Uterus (tissue), 4 donors: ENCODE results near the gene DYNC1LI2. TPM values are rescaled to one million over a fixed set of nuclear protein-coding genes. Genes with fewer than 3 reads are reported as not detected.

Experiments used
- DNase-seq, 2 donors: peaks; one replicate each; pipeline ENCODE4 v3.0.0-alpha.2; 2019 to 2020
- H3K27ac ChIP-seq, 2 donors: fragments of 200-600 bp; sonication (generic); 1 replicate in 1 of 2; 2 replicates in 1 of 2; pipeline ENCODE4 v1.5.1; 2016 to 2018
- H3K27me3 ChIP-seq, 2 donors: fragments of 200-600 bp; sonication (generic); one replicate each; pipeline ENCODE4 v1.5.1; 2018 to 2019; ENCODE audit warnings: control low read depth in 1 of 2
- H3K36me3 ChIP-seq, 2 donors: fragments of 200-600 bp; sonication (generic); one replicate each; pipeline ENCODE4 v1.5.1; 2019; ENCODE audit warnings: control low read depth in 1 of 2
- H3K4me1 ChIP-seq, 2 donors: fragments of 200-600 bp; sonication (generic); one replicate each; pipeline ENCODE4 v1.5.1; 2018 to 2019; ENCODE audit warnings: control low read depth in 1 of 2
- H3K4me3 ChIP-seq, 2 donors: fragments of 200-600 bp; sonication (generic); 1 replicate in 1 of 2; 2 replicates in 1 of 2; pipeline ENCODE4 v1.5.1; 2018 to 2019; ENCODE audit warnings: mild to moderate bottlenecking in 1 of 2
- H3K9me3 ChIP-seq, 2 donors: fragments of 200-600 bp; sonication (generic); one replicate each; pipeline ENCODE4 v1.5.1; 2019; ENCODE audit warnings: control low read depth in 1 of 2
- CTCF ChIP-seq, 4 experiments: fragments of 200-600 bp in 2 of 4; fragments of 450-650 bp in 2 of 4; sonication (generic) in 2 of 4; IDR thresholded peaks; one replicate each; pipeline ENCODE4 v1.5.1; 2016 to 2019; ENCODE audit warnings: antibody characterized with exemption in 4 of 4, mild to moderate bottlenecking in 2 of 4, moderate library complexity in 1 of 4
- POLR2A ChIP-seq, 2 donors: fragments of 450-650 bp; IDR thresholded peaks; one replicate each; pipeline ENCODE4 v1.6.1; 2016; ENCODE audit warnings: antibody characterized with exemption in 2 of 2, mild to moderate bottlenecking in 1 of 2, moderate library complexity in 1 of 2
- intact Hi-C: fragments of 100-400 bp; cut with DNase I; formaldehyde crosslinking; loops from one replicate; pipeline ENCODE4 v1.15.1; 2023; ENCODE audit warnings: low total_unique reads
- total RNA-seq, 4 donors: library from RNA; depleted of rRNA in 3 of 4; stranded (reverse); fragments of >200 nt in 3 of 4; gene quantifications; one replicate each; pipeline versions ENCODE4 v1.1.0 to v1.2.4, GENCODE V29; 2014 to 2023
- donor health status: DM: yes; HTN: yes; CAD: no.

The DYNC1LI2 gene
- total RNA-seq, 4 donors from 2014 or later, result 109 to 279 (median 151) TPM

- Histone ChIP-seq H3K27me3 (no peaks in the 10 kb centered on the region), H3K4me3 (no peak overlapping the region), H3K9me3 (no peaks in the 10 kb centered on the region), H3K36me3 (no peaks in the 10 kb centered on the region), H3K27ac (no peak overlapping the region), H3K4me1 (no peaks in the 10 kb centered on the region)
- TF ChIP-seq POLR2A (IDR thresholded peaks at IDR 0.05) (no peak), CTCF (IDR thresholded peaks at IDR 0.05) (peak in 1 of 4 experiments; percentile 26)
- intact Hi-C loops, result no loop called here
- no peak for DNase-seq
Measured at GRCh38 chr16:66717112-66717675, 34.2 kb downstream of the DYNC1LI2 start.

GRCh38 chr16:66714654-66715307 is 36.6 kb downstream of the DYNC1LI2 start:
- TF ChIP-seq POLR2A (IDR thresholded peaks at IDR 0.05), result no peak
- no peak for TF ChIP-seq CTCF (IDR thresholded peaks at IDR 0.05)
- H3K4me3 ChIP-seq, result no peak overlapping the region
- no peak for DNase-seq
- intact Hi-C loops, result no loop called here
- no peaks in the 10 kb centered on the region for H3K27me3 ChIP-seq
- H3K9me3 ChIP-seq, result peaks cover 0 to 3% of the 10 kb centered on the region in 2 donors
- H3K4me1 ChIP-seq, result no peaks in the 10 kb centered on the region
- H3K36me3 ChIP-seq, result no peaks in the 10 kb centered on the region
- no peak overlapping the region for H3K27ac ChIP-seq

GRCh38 chr16:66714062-66714461 is 37.3 kb downstream of the DYNC1LI2 start:
- Histone ChIP-seq H3K27me3 (no peaks in the 10 kb centered on the region), H3K36me3 (no peaks in the 10 kb centered on the region), H3K27ac (no peak overlapping the region), H3K9me3 (peaks cover 0 to 3% of the 10 kb centered on the region in 2 donors), H3K4me3 (no peak overlapping the region), H3K4me1 (no peaks in the 10 kb centered on the region)
- intact Hi-C loops, result no loop called here
- no peak for DNase-seq
- TF ChIP-seq POLR2A (IDR thresholded peaks at IDR 0.05), result no peak
- no peak for TF ChIP-seq CTCF (IDR thresholded peaks at IDR 0.05)

- peaks cover 0 to 3% of the 10 kb centered on the region in 2 donors for H3K9me3 ChIP-seq
- DNase-seq, result no peak
- no peaks in the 10 kb centered on the region for H3K4me1 ChIP-seq
- H3K4me3 ChIP-seq, result no peak overlapping the region
- TF ChIP-seq CTCF (IDR thresholded peaks at IDR 0.05) (no peak), POLR2A (IDR thresholded peaks at IDR 0.05) (no peak)
- intact Hi-C loops, result no loop called here
- H3K36me3 ChIP-seq, result no peaks in the 10 kb centered on the region
- H3K27ac ChIP-seq, result no peak overlapping the region
- no peaks in the 10 kb centered on the region for H3K27me3 ChIP-seq
Measured at GRCh38 chr16:66713076-66713475, 38.3 kb downstream of the DYNC1LI2 start.

- Histone ChIP-seq H3K4me3 (no peak overlapping the region), H3K36me3 (no peaks in the 10 kb centered on the region), H3K4me1 (no peaks in the 10 kb centered on the region), H3K27ac (no peak overlapping the region), H3K9me3 (peaks cover 0 to 3% of the 10 kb centered on the region in 2 donors), H3K27me3 (no peaks in the 10 kb centered on the region)
- DNase-seq, result no peak
- intact Hi-C loops, result no loop called here
- no peak for TF ChIP-seq CTCF (IDR thresholded peaks at IDR 0.05)
- TF ChIP-seq POLR2A (IDR thresholded peaks at IDR 0.05), result no peak
Measured at GRCh38 chr16:66712512-66712911, 38.9 kb downstream of the DYNC1LI2 start.
